Non-pigmented ciliary epithelial cell (primary cell): ENCODE measurements around the gene RGS13.
"Not testable (repeated sequence)": the region's sequence is repeated elsewhere in the genome, so short reads cannot be mapped to it uniquely, and the experiment has no call there.

Source experiments
- DNase-seq: peaks from one replicate; pipeline ENCODE4 v3.0.0-alpha.2; 2010; ENCODE audit warnings: low read depth

RGS13 gene

DNA sequence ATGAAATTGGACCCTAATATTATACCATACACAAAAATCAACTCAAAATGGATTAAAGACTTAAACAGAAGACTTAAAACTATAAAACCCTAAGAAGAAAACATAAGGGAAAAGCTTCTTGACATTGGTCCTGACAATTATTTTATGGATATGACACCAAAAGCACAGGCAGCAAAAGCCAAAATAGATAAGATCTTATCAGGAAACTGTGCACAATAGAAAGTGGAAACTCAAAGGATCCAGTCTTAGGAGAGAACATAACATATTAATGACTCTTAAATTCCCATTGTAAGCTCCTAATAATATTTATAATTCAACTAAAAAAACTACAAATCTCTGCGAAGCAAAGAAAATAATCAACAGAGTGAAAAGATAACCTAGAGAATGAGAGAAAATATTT is 39.8 kb downstream of the RGS13 start:
- no peak for DNase-seq

DNA sequence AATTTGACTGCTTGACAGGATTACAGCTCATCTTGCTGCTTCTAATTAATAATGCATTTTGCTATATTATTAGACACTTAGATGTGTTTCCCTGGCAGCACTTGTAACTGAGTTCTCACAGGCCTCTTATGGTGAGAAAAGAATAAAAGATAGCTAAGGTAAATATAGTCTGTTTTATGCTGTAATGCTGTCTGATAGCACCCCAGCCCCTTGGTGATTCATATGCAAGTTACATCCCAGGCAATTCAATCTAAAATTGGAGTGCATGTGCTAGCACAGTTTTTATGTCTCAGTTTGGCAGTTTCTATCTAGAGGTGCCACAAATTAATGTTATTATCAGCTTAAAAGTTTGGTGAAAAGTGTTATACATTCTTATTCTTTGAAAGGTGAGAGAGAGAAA is 42.2 kb downstream of the RGS13 start:
- no peak for DNase-seq

GRCh38 chr1:192682335-192682734 is 46.4 kb downstream of the RGS13 start:
- DNase-seq = no peak

GRCh38 chr1:192683081-192683480 is 47.1 kb downstream of the RGS13 start:
- not testable (repeated sequence) for DNase-seq

DNA sequence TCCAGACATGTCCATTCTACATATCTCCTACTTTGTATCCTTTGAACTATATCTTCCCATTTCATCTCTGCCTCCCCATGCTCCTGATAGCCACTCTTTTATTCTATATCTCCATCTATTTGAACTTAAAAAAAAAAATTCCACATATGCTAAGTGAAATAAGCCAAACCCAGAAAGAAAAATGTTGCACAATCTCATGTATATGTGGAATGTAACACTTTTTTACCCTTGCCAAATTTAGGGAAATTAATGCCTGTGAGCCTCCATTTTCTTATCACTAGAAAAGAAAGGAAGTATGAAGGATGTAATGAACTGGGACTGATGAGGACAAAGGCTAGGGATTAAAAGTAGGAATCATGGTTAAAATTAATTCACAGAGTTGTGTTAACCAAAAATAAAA is 53.5 kb downstream of the RGS13 start:
- DNase-seq = no peak

DNA sequence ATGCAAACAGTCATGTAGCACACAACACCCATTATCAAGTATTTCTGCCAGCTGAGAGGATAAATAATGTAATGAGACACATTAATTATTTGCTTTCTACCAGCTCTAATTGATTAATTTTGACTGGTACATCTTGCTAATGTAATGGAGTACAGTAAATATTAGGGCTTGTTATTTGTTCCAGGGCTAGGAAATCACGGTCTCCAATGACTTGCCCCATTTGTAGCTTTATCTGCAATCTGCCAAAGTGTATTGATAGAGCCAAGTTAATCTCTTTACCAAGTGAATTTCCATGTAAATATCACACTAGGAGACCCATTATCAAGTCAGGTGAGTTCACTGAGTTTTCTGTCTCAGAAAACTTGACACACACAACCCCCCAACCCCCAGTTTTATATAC is 55.1 kb downstream of the RGS13 start:
- no peak for DNase-seq

DNA sequence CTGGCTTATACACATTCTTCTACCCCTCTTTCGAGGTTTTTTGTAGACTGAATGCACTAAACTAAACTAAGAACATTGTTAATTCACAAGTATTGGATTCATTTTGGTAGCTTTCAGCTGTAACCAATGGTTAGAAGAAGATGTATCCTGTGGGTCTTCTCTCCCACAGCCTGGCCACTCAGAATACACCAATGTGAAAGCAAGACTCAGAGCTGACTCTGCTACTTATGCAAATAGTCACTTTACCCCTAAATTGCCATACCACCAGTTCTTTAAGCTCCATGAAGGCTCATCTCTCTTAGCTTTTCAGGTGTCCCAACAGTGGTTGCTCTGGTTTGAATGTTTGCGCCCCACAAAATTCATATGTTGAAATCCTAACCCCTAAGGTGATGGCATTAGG is 60.1 kb downstream of the RGS13 start:
- no peak for DNase-seq

DNA sequence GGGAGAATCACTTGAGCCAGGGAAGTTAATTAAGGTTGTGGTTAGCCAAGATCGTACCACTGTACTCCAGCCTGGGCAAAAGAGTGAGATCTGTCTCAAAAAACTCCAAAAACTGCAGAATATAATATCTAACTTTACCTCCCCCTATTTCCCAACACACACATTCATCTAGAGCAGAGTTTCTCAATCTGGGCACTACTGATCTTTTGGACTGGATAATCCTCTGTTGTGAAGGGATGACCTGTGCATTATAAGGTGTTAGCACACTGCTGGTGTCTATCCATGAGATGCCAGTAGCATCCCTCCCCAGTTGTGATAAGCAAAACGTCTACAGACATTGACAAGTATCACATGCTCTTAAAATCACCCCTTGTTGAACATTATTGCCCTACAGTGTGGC is 61.8 kb downstream of the RGS13 start:
- DNase-seq = no peak

DNA sequence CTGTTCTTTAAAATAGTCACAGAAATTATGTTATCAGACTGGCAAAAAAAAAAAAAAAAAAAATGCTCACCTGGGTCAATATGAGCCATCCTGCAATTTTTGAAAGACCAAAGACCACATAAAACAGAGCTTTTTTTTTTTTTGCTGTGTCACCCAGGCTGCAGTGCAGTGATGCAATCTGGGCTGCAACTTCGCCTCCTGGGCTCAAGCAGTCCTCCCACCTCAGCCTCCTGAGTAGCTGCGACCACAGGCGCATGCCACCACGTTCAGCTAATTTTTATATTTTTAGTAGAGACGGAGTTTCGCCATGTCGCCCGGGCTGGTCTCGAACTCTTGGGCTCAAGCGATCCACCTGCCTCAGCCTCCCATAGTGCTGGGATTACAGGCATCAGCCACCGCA is 62.8 kb downstream of the RGS13 start:
- no peak for DNase-seq

GRCh38 chr1:192700834-192701271 is 64.9 kb downstream of the RGS13 start:
- DNase-seq = peak; percentile 87

GRCh38 chr1:192702212-192702902 is 66.4 kb downstream of the RGS13 start:
- DNase-seq = peak; percentile 63

GRCh38 chr1:192703283-192704206 is 67.6 kb downstream of the RGS13 start:
- DNase-seq = no peak

DNA sequence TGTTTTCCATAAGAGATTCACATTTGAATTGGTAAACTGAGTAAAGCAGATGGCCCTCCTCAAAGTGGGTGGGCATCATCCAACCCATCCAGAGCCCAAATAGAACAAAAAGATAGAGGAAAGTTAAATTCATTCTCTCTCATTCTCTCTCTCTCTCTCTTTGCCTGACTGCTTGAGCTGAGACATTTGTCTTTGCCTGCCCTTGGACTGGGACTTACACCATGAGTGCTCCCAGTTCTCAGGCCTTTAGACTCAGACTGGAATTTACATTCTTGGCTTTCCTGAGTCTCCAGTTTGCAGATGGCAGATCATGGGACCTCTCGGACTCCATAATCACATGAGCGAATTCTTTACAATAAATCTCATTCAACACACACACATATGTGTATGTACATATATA is 69.6 kb downstream of the RGS13 start:
- no peak for DNase-seq

GRCh38 chr1:192706936-192707335 is 71.0 kb downstream of the RGS13 start:
- no peak for DNase-seq

DNA sequence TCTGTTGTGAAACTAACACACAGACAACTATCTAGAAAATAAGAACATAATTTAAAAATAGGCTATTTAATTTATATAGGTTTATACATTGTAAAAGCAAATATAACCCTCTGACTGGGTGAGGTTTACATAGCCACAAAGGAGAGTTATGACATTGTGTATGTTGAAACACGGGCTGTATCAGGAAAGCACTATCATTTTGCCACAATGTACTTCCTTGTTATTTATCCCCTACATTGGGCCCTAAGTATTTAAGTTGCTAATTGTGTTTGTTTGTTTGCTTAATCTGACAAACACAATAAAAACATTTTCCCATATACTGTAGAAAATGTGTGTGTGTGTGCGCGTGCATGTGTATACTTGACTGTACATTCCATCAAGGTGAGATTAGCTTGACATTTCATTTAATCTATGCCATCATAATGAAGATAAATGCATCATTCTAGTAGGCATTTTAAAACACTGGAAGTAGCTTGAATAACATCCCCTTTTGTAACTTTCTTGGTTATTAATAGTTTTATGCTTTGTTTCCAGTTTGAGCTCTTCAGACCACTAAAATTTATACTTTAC is 72.1 kb downstream of the RGS13 start:
- no peak for DNase-seq

DNA sequence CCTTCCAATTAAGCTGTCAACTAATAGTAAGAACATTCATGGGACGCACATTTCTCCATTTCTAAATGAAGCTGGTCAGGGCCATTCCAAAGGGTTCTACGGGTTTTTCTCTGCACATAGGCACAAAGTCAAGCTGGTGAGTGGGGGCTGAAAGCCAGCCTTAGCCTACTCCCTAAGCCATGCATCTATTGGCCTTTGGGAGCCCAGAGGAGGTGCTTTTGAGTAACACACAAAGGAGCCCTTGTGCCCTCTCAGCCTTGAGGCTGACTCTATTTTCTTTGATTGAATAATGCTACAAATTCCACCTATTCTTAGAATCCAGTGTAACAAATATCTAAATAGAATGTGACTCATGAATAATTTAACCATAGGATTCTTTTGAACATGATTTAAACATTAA is 73.6 kb downstream of the RGS13 start:
- no peak for DNase-seq
